Measurements from ENCODE around the gene YEATS4. TPM values are rescaled to one million over a fixed set of nuclear protein-coding genes. Genes with fewer than 3 reads are reported as not detected.

YEATS4 gene
- total and polyA plus RNA-seq, 2 donors from 2014 or later = 14.5 to 15.6 TPM

DNA sequence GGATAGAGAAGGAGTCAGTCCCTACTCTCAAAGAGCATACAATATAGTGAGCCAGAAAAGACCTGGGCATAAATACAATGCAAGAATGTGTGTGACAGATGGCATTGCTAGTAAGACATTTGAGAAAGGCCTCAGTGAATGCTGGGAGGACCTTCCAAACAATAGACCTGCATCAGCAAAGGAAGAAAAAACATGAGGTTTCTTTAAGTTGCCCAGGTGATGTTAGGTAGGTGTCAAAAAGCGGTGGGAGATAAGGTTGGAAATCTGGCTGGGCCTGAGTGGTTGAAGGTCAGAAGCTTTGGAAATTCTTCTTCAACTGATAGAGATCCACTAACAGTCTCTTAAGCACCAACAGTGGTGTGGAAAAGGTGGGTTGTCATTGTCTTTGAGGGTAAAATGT, 60.2 kb downstream of the YEATS4 start:
- Histone ChIP-seq H3K9me3 (ENCODE audit: control insufficient read depth in 2 of 3, insufficient read depth in 1 of 3, low read length in 3 of 3) (no peaks in the 10 kb centered on the region), H3K36me3 (ENCODE audit: control insufficient read depth in 2 of 3, insufficient read depth in 3 of 3, low read length in 3 of 3) (no peaks in the 10 kb centered on the region), H3K4me3 (ENCODE audit: low read length in 3 of 3) (no peak overlapping the region), H3K27ac (ENCODE audit: low read depth in 2 of 2, low read length in 2 of 2) (no peak overlapping the region), H3K9ac (ENCODE audit: low read length in 3 of 3) (no peak overlapping the region), H3K27me3 (ENCODE audit: control insufficient read depth, insufficient read depth, low read length) (no peaks in the 10 kb centered on the region), H3K4me1 (ENCODE audit: control insufficient read depth in 2 of 3, insufficient read depth in 2 of 3, low read depth in 1 of 3, low read length in 3 of 3) (peaks cover 0 to 5% (median 0%) of the 10 kb centered on the region in 3 donors)
- FAIRE-seq = no peak
- intact Hi-C loops (cut with DNase I) = no loop called here
- TF ChIP-seq, protein P1, sequence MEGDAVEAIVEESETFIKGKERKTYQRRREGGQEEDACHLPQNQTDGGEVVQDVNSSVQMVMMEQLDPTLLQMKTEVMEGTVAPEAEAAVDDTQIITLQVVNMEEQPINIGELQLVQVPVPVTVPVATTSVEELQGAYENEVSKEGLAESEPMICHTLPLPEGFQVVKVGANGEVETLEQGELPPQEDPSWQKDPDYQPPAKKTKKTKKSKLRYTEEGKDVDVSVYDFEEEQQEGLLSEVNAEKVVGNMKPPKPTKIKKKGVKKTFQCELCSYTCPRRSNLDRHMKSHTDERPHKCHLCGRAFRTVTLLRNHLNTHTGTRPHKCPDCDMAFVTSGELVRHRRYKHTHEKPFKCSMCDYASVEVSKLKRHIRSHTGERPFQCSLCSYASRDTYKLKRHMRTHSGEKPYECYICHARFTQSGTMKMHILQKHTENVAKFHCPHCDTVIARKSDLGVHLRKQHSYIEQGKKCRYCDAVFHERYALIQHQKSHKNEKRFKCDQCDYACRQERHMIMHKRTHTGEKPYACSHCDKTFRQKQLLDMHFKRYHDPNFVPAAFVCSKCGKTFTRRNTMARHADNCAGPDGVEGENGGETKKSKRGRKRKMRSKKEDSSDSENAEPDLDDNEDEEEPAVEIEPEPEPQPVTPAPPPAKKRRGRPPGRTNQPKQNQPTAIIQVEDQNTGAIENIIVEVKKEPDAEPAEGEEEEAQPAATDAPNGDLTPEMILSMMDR (IDR thresholded peaks at IDR 0.05; ENCODE audit: borderline replicate concordance, extremely low read depth, insufficient read depth) = no peak
- DNase-seq = no peak

DNA sequence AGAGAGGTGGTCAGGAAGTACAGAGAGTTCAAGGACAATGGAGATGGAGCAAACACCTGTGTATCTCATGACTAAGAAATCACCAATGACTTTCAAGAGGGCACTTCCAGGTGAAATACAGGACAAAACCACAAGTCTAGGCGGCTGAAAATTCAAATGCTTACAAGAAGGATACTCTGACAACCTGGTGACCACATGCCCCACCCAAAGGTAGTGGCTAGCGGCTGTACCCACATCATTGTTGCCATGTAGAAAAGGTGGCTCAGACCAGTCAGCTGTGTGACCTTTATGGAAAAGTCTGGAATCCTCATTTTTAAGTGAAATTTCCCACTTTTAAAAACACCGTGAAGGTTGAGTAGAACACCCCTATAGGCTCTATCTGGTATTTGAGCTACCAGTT, 62.0 kb downstream of the YEATS4 start:
- H3K9ac ChIP-seq (ENCODE audit: low read length in 3 of 3) = no peak overlapping the region
- intact Hi-C loops (cut with DNase I) = no loop called here
- FAIRE-seq (no peak), DNase-seq (no peak)
- H3K27ac ChIP-seq (ENCODE audit: low read depth in 2 of 2, low read length in 2 of 2) = no peak overlapping the region
- no peaks in the 10 kb centered on the region for H3K36me3 ChIP-seq (ENCODE audit: control insufficient read depth in 2 of 3, insufficient read depth in 3 of 3, low read length in 3 of 3)
- no peaks in the 10 kb centered on the region for H3K27me3 ChIP-seq (ENCODE audit: control insufficient read depth, insufficient read depth, low read length)
- TF ChIP-seq, protein P1 (IDR thresholded peaks at IDR 0.05; ENCODE audit: borderline replicate concordance, extremely low read depth, insufficient read depth) = no peak
- H3K4me1 ChIP-seq (ENCODE audit: control insufficient read depth in 2 of 3, insufficient read depth in 2 of 3, low read depth in 1 of 3, low read length in 3 of 3) = no peaks in the 10 kb centered on the region
- H3K9me3 ChIP-seq (ENCODE audit: control insufficient read depth in 2 of 3, insufficient read depth in 1 of 3, low read length in 3 of 3) = no peaks in the 10 kb centered on the region
- no peak overlapping the region for H3K4me3 ChIP-seq (ENCODE audit: low read length in 3 of 3)

DNA sequence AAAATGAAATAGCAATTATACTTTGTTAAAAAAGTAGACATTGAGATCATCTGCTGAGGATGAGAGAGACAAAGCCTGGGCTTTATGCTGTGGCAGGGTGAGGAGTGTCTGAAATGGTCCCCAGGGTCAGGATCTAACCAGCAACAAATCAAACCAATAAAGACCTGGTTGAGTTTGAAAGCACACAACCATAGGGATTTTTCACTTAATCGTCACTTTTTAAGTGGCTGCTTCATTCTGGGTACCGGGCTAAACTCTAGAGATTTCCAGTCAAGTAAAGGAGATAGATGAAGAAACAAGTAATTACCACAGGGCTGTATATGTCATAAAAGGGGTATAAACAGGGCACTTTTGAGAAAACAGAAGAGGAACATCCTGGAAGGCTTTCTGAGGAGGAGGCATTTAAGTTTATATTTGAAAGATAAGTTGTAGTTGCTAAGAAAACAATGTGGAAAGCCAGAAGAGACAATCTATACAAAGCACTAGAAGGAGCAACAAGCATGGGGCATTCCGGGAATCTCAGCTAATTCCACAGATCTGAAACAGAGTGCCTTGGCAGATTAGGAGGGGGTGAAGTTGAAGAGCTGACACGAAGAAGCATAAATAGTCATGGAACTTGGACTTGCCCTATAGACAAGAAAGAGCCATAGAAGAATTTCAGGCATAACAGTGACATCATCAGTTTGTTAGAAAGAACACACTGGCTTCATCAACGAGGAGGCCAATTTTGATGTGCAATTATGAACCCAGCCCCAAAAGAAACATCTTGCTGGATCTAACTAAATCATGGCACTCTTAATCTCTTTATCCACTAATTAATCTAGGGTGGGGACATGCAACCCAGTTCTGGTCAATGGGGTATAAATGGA, 63.7 kb downstream of the YEATS4 start:
- H3K4me1 ChIP-seq (ENCODE audit: control insufficient read depth in 2 of 3, insufficient read depth in 2 of 3, low read depth in 1 of 3, low read length in 3 of 3) = no peaks in the 10 kb centered on the region
- TF ChIP-seq, protein P1 (IDR thresholded peaks at IDR 0.05; ENCODE audit: borderline replicate concordance, extremely low read depth, insufficient read depth) = no peak
- no peaks in the 10 kb centered on the region for H3K27me3 ChIP-seq (ENCODE audit: control insufficient read depth, insufficient read depth, low read length)
- H3K9me3 ChIP-seq (ENCODE audit: control insufficient read depth in 2 of 3, insufficient read depth in 1 of 3, low read length in 3 of 3) = no peaks in the 10 kb centered on the region
- no peaks in the 10 kb centered on the region for H3K36me3 ChIP-seq (ENCODE audit: control insufficient read depth in 2 of 3, insufficient read depth in 3 of 3, low read length in 3 of 3)
- no peak overlapping the region for H3K27ac ChIP-seq (ENCODE audit: low read depth in 2 of 2, low read length in 2 of 2)
- intact Hi-C loops (cut with DNase I) = no loop called here
- H3K4me3 ChIP-seq (ENCODE audit: low read length in 3 of 3) = no peak overlapping the region
- no peak for DNase-seq
- no peak for FAIRE-seq
- H3K9ac ChIP-seq (ENCODE audit: low read length in 3 of 3) = no peak overlapping the region
